ENCODE data around the gene MT1E. TPM values are rescaled to one million over a fixed set of nuclear protein-coding genes. Genes with fewer than 3 reads are reported as not detected.

Gene MT1E
- total and polyA plus RNA-seq, 2 donors (not counting 1 experiment from before 2014, with no cell fraction given), result 3.1 TPM; not detected in 1

DNA sequence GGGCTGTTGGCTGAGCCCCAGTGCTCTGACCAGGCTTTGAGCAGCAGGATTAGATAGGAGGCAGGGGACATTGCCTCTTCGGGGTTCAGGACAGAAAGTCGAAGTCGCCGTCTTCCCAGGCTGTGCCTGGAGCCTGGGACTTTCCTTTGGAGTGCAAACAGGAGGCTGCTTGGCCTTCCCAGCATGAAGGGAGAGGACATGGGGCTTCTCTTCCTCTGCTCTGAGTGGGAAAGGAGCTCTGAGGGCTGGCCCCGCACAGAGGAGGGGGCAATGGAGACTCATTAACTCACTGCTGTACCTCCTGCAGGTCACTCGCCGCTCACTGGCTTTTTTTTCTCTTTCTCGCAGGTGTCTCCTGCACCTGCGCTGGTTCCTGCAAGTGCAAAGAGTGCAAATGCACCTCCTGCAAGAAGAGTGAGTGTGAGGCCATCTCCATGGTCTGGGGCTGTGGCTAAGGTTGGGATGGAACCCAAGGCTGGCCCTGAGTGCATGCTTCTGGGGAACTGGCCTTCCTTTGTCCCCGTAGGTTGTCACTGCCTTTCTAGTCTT lies 32.8 kb downstream of the MT1E start:
- peak overlapping the region; percentile 97 for H2AFZ ChIP-seq (ENCODE audit: insufficient read depth, low read depth, low read length, poor library complexity, severe bottlenecking)
- H3K4me1 Mint-ChIP-seq, result peaks cover 27% of the 10 kb centered on the region

More for the DNA sequence above, 32.8 kb downstream of the MT1E start:
- ATAC-seq (ENCODE audit: low read depth) (no peak), DNase-seq (no peak)
- peaks cover 23% of the 10 kb centered on the region for H3K27me3 Mint-ChIP-seq
- H3K9me3 ChIP-seq (ENCODE audit: control extremely low read depth in 1 of 3, control insufficient read depth in 2 of 3, insufficient read depth in 1 of 3, low read length in 2 of 3), result peaks cover 0 to 5% (median 0%) of the 10 kb centered on the region in 3 donors
- no peaks in the 10 kb centered on the region for H3K79me2 ChIP-seq (ENCODE audit: control insufficient read depth, insufficient read depth, low read length)
- no peaks in the 10 kb centered on the region for H3K36me3 ChIP-seq (replicated peaks in 1 of 2; ENCODE audit: control extremely low read depth in 1 of 2, control insufficient read depth in 1 of 2, extremely low read depth in 1 of 2, insufficient read depth in 2 of 2, low read length in 1 of 2)
- H3K4me3 ChIP-seq (ENCODE audit: control extremely low read depth in 1 of 5, extremely low read depth in 1 of 5, insufficient read depth in 1 of 5, low read depth in 2 of 5, low read length in 4 of 5), result peak overlapping the region in 4 of 5 experiments; percentile 57 to 79 (median 74)
- H3K27ac Mint-ChIP-seq, result peak overlapping the region; percentile 90
- H3K27ac ChIP-seq (ENCODE audit: low read length in 2 of 2), result no peak overlapping the region
- H3K4me3 Mint-ChIP-seq, result peak overlapping the region; percentile 99
- peak overlapping the region; percentile 75 for H3K9ac ChIP-seq (ENCODE audit: low read length)
- TF ChIP-seq, protein P1, sequence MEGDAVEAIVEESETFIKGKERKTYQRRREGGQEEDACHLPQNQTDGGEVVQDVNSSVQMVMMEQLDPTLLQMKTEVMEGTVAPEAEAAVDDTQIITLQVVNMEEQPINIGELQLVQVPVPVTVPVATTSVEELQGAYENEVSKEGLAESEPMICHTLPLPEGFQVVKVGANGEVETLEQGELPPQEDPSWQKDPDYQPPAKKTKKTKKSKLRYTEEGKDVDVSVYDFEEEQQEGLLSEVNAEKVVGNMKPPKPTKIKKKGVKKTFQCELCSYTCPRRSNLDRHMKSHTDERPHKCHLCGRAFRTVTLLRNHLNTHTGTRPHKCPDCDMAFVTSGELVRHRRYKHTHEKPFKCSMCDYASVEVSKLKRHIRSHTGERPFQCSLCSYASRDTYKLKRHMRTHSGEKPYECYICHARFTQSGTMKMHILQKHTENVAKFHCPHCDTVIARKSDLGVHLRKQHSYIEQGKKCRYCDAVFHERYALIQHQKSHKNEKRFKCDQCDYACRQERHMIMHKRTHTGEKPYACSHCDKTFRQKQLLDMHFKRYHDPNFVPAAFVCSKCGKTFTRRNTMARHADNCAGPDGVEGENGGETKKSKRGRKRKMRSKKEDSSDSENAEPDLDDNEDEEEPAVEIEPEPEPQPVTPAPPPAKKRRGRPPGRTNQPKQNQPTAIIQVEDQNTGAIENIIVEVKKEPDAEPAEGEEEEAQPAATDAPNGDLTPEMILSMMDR (IDR thresholded peaks at IDR 0.05), result no peak
- no peak for TF ChIP-seq EZH2 (IDR thresholded peaks at IDR 0.05; ENCODE audit: borderline replicate concordance, insufficient read depth, low read depth, low read length, poor library complexity, severe bottlenecking)
- POLR2A ChIA-PET, result no interaction called here
- peak overlapping the region; percentile 91 for H3K4me2 ChIP-seq (replicated peaks; ENCODE audit: low read depth, low read length, poor library complexity, severe bottlenecking)
- H4K20me1 ChIP-seq (ENCODE audit: control insufficient read depth, insufficient read depth, low read length, poor library complexity, severe bottlenecking), result no peaks in the 10 kb centered on the region
- no peaks in the 10 kb centered on the region for H3K9me3 Mint-ChIP-seq (ENCODE audit: insufficient read depth)
- intact Hi-C loops (cut with micrococcal nuclease), result no loop called here
- CTCF ChIA-PET, result no interaction called here
- H3K4me1 ChIP-seq (ENCODE audit: control insufficient read depth in 2 of 2, insufficient read depth in 2 of 2, low read length in 2 of 2), result peaks cover 19 to 32% of the 10 kb centered on the region in 2 donors
- WGBS (ENCODE audit: insufficient coverage), result 41% methylated on average over 10 of the region's 10 CpGs
- peaks cover 0 to 19% (median 10%) of the 10 kb centered on the region in 4 experiments for H3K27me3 ChIP-seq (replicated peaks in 1 of 4; ENCODE audit: control extremely low read depth in 1 of 4, control insufficient read depth in 3 of 4, insufficient read depth in 4 of 4, low read length in 3 of 4)
